ENCODE data around the gene AIPL1. TPM values are rescaled to one million over a fixed set of nuclear protein-coding genes. Genes with fewer than 3 reads are reported as not detected.

Gene AIPL1
- total RNA-seq, 1 donor from 2014 or later = not detected

DNA sequence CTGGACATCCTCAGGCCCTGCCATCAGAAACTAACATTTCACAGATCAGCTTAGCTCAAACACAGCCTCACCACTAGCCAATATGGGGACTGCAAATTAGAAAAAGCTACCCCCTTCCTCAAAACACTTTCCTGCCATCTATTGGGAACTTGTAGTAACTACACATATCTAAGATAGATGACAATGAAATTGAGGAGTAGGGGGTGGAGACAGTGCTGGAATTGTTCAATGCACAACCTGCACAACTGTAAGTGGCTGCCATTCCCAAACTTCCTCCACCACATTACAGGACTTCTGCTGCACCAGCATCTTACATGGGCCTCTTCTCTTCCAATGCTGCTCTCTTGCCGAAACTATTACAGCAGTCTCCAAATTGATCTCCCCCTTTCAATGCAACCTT is 21.9 kb downstream of the AIPL1 start:
- peak; percentile 51 for ATAC-seq

DNA sequence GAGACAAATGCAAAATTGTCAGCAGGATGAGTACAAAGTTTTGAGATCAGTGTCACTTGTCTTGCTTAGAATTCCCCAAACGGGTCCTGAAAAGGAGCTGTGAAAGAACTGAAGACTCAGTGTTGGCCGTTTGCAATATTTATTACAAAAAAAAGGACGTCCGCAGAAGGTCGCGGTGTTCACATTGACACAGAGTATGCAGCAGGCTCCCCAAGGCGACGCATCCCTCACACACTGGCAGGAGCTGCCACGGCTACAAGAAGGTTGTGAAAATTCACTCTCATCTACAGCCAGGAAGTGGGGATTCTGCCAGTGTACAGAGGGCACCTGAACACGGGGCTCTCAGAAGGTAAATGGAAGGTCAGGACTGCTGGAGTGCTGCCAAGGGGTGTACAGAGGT is 26.2 kb downstream of the AIPL1 start:
- ATAC-seq = no peak

GRCh38 chr17:6408276-6408675 is 26.6 kb downstream of the AIPL1 start:
- no peak for ATAC-seq

DNA sequence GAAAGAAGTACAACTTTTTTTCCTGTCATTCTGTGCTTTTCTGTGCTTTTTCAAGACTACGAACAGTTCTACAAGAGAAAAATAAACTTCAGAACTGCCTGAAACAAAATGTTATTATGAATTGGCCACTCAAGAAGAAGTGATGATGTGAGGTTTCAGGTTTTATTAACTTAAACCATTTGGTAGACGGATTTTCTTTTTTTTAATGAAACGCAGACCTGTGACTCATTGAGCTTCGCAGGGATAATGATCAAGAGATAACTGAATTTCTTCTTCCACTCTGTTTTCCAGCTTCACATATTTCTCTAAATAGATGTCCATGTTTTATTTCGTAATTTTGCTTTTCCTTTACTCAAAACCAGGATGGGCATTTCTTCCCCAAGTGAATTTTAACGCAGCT is 32.7 kb downstream of the AIPL1 start:
- no peak for ATAC-seq

DNA sequence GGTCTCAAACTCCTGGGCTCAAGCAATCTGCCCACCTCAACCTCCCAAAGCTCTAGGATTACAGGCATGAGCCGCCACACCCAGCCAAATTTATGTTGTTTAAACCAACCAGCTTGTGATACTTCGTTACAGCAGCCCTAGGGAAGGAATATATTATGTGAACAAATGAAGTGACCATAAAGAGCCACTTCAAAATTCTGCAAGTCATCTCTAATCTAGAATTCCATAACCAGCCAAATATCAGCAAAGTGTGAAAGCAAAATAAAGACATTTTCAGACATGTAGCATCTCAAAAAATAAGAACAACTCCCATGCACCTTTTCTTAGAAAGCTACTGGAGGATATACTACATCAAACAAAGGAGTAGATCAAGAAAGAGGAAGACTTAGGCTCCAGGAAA is 36.0 kb downstream of the AIPL1 start:
- ATAC-seq = no peak

DNA sequence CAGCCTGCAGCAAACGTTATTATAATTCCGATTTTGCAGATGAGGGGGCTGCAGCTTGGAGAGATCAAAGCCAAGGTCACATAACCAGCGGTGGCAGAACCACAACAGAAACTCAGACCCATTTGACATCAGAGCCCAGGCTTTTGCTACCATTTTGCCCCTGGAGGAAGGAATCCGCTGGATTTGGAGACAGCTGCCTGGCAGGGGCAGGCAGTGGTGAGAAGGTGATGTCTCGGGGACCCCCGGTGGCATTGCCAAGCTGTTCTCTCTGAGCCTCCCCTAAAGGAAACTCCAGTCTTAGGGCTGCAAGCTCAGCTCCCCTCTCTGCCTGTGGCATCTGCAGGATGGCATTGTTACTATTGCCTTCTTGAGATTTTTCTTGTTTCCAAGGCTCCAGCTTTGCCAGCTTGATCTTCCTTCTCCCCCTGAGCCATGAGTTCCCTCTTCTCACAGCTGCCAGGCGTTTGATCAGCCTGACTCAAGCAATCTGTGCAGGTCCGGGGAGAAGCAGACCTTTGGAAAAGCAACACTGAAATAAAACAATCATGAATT is 40.8 kb downstream of the AIPL1 start:
- no peak for ATAC-seq

- no peak for ATAC-seq
Measured at GRCh38 chr17:6393351-6393952, 41.5 kb downstream of the AIPL1 start.

DNA sequence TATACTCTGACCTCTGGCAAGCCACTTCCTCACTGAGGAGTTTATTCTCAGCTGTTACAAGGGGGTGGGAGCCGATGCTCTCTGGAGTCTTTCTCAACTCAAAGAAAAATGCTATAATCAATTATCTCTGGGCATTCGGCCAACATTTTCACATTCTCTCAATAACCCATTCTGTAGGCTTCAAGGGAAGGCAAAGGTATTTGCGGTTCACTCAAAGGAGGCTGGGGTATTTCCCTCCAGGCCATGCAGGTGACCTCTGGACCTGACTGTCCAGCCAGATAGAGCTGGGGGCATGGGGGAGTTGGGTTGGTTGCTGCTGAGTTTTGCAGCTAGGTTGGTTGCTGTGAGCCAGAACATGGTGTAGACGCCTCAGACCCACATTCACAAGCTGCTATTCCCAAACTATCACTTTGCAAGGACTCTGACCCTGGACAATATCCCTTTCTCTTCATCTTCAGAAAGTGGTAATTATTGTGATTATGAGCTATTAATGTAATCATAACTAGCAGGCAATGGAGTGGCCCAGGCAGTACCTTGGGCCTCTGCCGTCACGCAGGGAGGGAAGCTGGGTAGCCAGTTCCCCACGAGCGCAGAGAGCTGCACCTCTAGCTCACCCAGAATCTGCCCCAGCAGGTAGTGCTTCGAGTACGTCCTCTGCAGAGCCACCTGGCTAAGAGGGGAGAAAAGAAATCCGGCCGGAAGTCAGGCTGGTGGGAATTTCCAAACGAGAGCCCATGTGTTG is 42.1 kb downstream of the AIPL1 start:
- ATAC-seq = no peak

DNA sequence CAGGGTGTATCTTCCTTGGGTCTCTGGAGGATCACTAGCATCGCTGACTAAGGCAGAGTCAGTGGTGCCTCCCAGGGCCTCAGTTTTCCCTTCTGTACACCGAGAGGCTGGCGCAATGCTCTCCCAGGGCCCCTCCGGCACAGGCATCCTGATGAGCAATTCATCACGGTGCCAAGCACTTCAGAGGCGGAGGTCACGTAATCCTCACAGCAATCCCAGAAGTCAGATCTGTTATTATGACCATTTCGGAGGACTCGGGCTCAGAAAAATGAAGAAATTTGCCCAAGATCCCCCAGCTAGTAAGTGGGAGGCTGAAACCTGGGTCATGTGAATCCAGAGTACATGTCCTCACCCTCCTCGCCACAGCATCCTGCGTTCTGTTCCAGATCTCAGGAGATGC is 46.5 kb downstream of the AIPL1 start:
- ATAC-seq = no peak

DNA sequence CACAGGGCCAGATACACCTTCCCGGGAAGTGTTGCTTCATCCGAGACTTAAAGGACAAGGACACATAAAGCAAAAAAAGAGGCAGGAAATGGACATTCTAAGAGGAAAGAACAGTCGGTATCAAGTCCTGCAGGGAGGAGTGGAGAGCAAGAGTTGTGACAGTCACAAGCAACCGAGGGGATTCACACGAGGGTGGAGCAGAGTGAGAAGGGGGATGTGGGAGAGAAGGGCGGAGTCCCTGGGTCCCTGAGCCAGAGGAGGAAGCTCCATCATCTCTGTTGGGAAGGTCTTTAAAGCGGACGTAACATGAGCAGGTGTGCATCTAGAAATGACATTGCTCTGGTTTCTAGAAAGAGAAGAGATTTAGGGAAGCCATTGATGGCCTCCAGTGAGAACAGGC is 47.1 kb downstream of the AIPL1 start:
- ATAC-seq = no peak

GRCh38 chr17:6387442-6387841 is 47.5 kb downstream of the AIPL1 start:
- ATAC-seq = no peak

DNA sequence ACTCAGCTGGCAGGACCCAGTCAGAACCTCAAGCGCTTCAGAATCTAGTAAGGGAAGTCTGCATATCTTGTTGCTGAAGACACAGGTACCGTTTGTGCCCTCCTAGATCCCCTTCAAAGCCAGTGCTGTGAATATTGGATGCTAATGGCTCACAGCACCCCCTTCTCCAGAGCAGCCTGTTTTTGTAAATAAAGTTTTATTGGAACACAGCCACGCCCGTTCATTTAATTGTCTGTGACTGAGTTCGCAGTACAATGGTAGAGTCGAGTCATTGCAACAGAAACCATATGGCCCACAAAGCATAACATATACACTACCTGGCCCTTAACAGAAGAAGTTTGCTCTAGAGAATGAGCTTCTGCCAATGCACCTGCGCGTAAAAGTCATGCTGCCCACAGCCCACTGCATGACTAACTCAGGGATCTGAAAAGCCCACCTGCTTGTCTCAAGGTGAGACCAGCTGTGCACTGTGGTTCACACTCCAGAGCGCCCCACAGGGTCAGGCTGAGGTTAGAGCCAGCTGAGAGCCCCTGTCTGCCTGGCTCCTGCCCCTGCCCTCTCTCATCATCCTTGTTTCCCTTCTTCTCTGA is 48.8 kb downstream of the AIPL1 start:
- ATAC-seq = no peak

GRCh38 chr17:6384481-6384880 is 50.4 kb downstream of the AIPL1 start:
- ATAC-seq = no peak

DNA sequence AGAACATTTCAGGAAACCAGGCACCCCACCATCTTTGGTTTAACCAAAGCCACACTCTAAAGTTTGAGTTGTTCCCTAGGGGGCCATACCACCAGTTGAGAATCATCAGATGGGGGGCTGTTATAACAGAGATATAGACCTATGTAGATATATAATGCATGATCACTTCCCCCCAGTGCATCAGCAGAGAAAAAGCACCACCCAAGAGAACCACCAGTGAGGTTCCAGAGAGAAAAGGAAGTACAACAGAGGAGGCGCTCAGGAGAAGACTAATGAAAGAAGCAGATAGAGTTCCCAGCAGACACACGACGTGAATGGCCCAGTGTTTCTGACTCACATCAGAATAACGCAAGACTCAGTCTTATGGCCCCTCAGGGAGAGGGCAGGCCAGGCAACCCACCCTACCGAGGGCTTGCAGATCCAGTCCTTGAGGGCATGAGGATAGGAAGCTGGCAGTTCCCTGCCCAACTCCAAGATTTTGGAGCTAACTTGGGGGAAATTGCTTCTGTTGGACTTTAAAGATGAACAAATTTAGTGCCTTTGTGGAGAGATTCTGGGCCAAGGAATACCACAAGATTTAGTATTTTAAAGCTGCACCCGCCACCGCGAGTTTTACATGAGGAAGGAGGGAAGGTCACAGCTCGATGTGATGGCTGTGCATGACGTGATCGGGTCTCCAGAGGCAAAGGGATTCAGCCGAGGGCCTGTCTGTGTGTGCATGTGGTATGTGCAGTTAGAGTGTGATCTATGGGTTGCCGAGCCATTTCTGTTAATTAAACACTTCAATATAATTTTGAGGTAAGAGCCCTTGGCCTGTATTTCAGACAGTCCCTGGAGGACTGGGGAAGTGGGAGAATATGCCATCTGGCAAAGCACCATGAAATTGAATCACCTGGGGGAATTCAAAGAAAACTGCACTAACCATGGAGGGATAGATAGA is 53.1 kb downstream of the AIPL1 start:
- no peak for ATAC-seq

- no peak for ATAC-seq
Measured at GRCh38 chr17:6380915-6381438, 53.9 kb downstream of the AIPL1 start.

DNA sequence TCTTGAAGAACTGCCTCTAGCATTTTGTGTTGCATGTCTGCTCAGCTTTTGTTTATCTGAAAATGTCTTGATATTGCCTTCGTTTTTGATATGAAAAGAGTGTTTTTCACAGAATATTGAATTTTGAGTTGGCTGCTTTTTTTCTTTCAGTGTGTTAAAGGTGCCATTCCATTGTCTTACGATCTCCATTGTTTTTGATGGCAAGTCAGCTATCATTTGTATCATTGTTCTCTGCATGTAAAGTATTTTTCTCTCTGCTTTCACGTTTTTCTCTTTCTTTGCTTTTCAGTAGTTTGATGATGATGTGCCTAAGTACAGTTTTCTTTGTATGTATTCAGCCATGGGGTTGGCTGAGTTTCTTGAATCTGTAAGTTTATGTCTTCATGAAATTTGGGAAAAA is 57.0 kb downstream of the AIPL1 start:
- no peak for ATAC-seq

- ATAC-seq = no peak
Measured at GRCh38 chr17:6376931-6377361, 58.0 kb downstream of the AIPL1 start.

DNA sequence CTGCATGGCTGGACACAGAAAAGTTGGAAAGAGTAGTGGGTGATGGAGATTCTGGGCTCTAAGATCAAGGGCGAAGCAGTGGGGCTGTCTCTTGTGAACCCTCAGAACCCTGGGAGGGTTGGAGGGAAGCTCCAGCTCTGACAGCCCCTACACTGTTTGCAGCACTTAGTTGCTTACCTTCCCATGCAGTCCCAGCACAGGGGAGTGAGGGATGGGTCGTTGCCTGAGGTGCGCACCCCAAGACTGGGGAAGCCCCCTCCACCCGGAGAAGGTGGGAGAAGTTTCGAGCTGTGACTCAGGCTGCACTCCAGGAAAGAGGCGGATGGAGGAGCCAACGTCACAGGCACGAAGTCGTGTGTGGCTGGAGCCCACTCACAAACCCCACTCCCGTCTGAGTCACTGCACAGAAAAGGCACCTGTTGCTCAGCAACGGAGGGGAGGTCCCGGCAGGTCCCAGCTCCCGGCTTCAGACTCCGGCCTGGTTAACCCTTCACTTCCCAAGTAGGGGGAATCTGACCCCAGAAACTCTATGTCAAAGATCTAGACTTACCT is 60.1 kb downstream of the AIPL1 start:
- ATAC-seq = peak; percentile 69

DNA sequence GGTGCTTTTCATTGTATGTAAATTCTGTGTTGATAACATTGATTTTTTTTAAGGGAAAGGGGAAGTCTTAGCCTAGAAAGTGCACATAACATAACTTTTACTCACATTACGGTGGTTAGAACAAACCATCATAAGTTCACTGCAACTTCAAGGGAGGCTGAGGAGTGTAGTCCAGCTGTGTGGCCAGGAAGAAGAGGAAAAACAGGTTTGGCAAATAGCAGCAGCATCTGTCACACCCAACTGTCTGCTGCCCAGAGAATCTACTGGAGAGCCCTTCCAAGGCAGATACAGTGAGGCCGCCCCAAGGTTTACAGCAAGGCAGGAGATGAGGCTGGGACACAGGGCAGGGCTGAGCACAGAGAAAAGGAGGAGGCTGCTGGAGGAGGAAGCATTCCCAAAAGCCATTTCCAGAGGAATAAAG is 60.6 kb downstream of the AIPL1 start:
- peak; percentile 64 for ATAC-seq
